GM13977 (cell line): ENCODE results near the gene TTC28.

Source experiments
- DNase-seq: peaks from one replicate; pipeline ENCODE4 v3.0.0; 2012; ENCODE audit warnings: low spot score
- CTCF ChIP-seq: IDR thresholded peaks from 2 replicates; pipeline ENCODE4 v1.5.1; 2012; ENCODE audit warnings: mild to moderate bottlenecking, control low read depth; ENCODE audit not compliant: insufficient read depth; ENCODE audit errors: extremely low read depth, missing control alignments
- in situ Hi-C: fragments of 300-500 bp; cut with MboI; formaldehyde crosslinking; loops from one replicate; pipeline ENCODE4 v1.12.0; 2022; ENCODE audit warnings: low sequenced_read_pairs, low pct_unique_long_range_greater_than_20kb, mixed read lengths, inconsistent platforms; ENCODE audit not compliant: unreplicated experiment

TTC28 gene

GRCh38 chr22:27996529-27996925 is 683.1 kb downstream of the TTC28 start:
- TF ChIP-seq CTCF = no peak
- DNase-seq = no peak
- in situ Hi-C loops = no loop called here

- in situ Hi-C loops = no loop called here
- no peak for DNase-seq
- TF ChIP-seq CTCF = no peak
These were observed 683.7 kb downstream of the TTC28 start for GRCh38 chr22:27995801-27996528.

- TF ChIP-seq CTCF = no peak
- no peak for DNase-seq
- in situ Hi-C loops = no loop called here
These were observed 684.9 kb downstream of the TTC28 start for GRCh38 chr22:27994481-27995331.

GRCh38 chr22:27993774-27994350 is 685.8 kb downstream of the TTC28 start:
- DNase-seq = no peak
- in situ Hi-C loops = no loop called here
- TF ChIP-seq CTCF = no peak

GRCh38 chr22:27993201-27993635 is 686.4 kb downstream of the TTC28 start:
- TF ChIP-seq CTCF = no peak
- in situ Hi-C loops = no loop called here
- DNase-seq = no peak

GRCh38 chr22:27992294-27993165 is 687.1 kb downstream of the TTC28 start:
- in situ Hi-C loops = no loop called here
- no peak for TF ChIP-seq CTCF
- DNase-seq = no peak
